Skeletal muscle tissue (tissue), 4 donors: Measurements from ENCODE around the gene CTDSP1. TPM values are rescaled to one million over a fixed set of nuclear protein-coding genes. Genes with fewer than 3 reads are reported as not detected.

Experiments used
- H3K27ac ChIP-seq: one replicate; pipeline ENCODE4 v1.7.0; 2013; ENCODE audit warnings: mild to moderate bottlenecking, low read depth, low read length, inconsistent platforms
- H3K27me3 ChIP-seq, 3 donors: one replicate each; pipeline ENCODE4 v1.7.0; 2013; ENCODE audit warnings: low read length in 3 of 3; ENCODE audit not compliant: control insufficient read depth in 3 of 3, insufficient read depth in 3 of 3
- H3K36me3 ChIP-seq, 3 donors: one replicate each; pipeline ENCODE4 v1.7.0; 2013; ENCODE audit warnings: low read length in 3 of 3; ENCODE audit not compliant: control insufficient read depth in 3 of 3, insufficient read depth in 3 of 3
- H3K4me1 ChIP-seq, 3 donors: one replicate each; pipeline ENCODE4 v1.7.0; 2013; ENCODE audit warnings: low read length in 3 of 3, mild to moderate bottlenecking in 3 of 3; ENCODE audit not compliant: control insufficient read depth in 3 of 3, insufficient read depth in 3 of 3
- H3K4me3 ChIP-seq, 3 donors: one replicate each; pipeline ENCODE4 v1.7.0; 2013; ENCODE audit warnings: low read length in 3 of 3
- H3K9ac ChIP-seq, 3 donors: one replicate each; pipeline ENCODE4 v1.7.0; 2013; ENCODE audit warnings: low read length in 3 of 3, mild to moderate bottlenecking in 3 of 3, moderate library complexity in 2 of 3, low read depth in 1 of 3
- H3K9me3 ChIP-seq, 3 donors: one replicate each; pipeline ENCODE4 v1.7.0; 2013; ENCODE audit warnings: low read length in 3 of 3; ENCODE audit not compliant: control insufficient read depth in 3 of 3
- total RNA-seq: library from RNA; depleted of rRNA; stranded (reverse); fragments of >200 nt; gene quantifications from one replicate; pipeline ENCODE4 v1.2.3, GENCODE V29; 2014
- donor health status: Osteomylitis.

CTDSP1 gene
- total RNA-seq, 1 donor from 2014 or later, result 44.4 TPM

- Histone ChIP-seq H3K9ac (peak overlapping the region; percentile 94 to 98 (median 96)), H3K36me3 (peaks cover 8 to 19% (median 15%) of the 10 kb centered on the region in 3 donors), H3K9me3 (no peaks in the 10 kb centered on the region), H3K4me1 (peaks cover 43 to 57% (median 52%) of the 10 kb centered on the region in 3 donors), H3K27me3 (no peaks in the 10 kb centered on the region), H3K27ac (peak overlapping the region; percentile 98), H3K4me3 (peak overlapping the region; percentile 81 to 95 (median 91))
Measured at GRCh38 chr2:218398437-218399390, 954 bp upstream of the CTDSP1 start.

- Histone ChIP-seq H3K36me3 (peaks cover 18 to 28% (median 22%) of the 10 kb centered on the region in 3 donors), H3K9ac (peak overlapping the region; percentile 87 to 89 (median 88)), H3K9me3 (no peaks in the 10 kb centered on the region), H3K4me1 (peaks cover 49 to 65% (median 59%) of the 10 kb centered on the region in 3 donors), H3K4me3 (peak overlapping the region; percentile 68 to 83 (median 83)), H3K27me3 (no peaks in the 10 kb centered on the region), H3K27ac (peak overlapping the region; percentile 91)
Measured at GRCh38 chr2:218400167-218400929, 680 bp downstream of the CTDSP1 start.

- no peaks in the 10 kb centered on the region for H3K9me3 ChIP-seq
- H3K4me3 ChIP-seq, result peak overlapping the region; percentile 71 to 83 (median 83)
- peak overlapping the region; percentile 44 for H3K27ac ChIP-seq
- H3K4me1 ChIP-seq, result peaks cover 52 to 68% (median 61%) of the 10 kb centered on the region in 3 donors
- H3K36me3 ChIP-seq, result peaks cover 20 to 28% (median 22%) of the 10 kb centered on the region in 3 donors
- H3K9ac ChIP-seq, result peak overlapping the region; percentile 74 to 89 (median 88)
- H3K27me3 ChIP-seq, result no peaks in the 10 kb centered on the region
Measured at GRCh38 chr2:218400930-218401881, 1.5 kb downstream of the CTDSP1 start.

- Histone ChIP-seq H3K4me1 (peaks cover 49 to 66% (median 60%) of the 10 kb centered on the region in 3 donors), H3K27me3 (no peaks in the 10 kb centered on the region), H3K9ac (peak overlapping the region in 1 of 3 donors; percentile 89)
Measured at GRCh38 chr2:218401890-218402289, 2.2 kb downstream of the CTDSP1 start.

GRCh38 chr2:218402491-218402901, 2.8 kb downstream of the CTDSP1 start:
- no peak overlapping the region for H3K4me3 ChIP-seq
- peak overlapping the region in 1 of 3 donors; percentile 40 for H3K9ac ChIP-seq
- no peaks in the 10 kb centered on the region for H3K9me3 ChIP-seq
- peaks cover 49 to 65% (median 60%) of the 10 kb centered on the region in 3 donors for H3K4me1 ChIP-seq
- H3K36me3 ChIP-seq, result peaks cover 20 to 28% (median 22%) of the 10 kb centered on the region in 3 donors
- no peak overlapping the region for H3K27ac ChIP-seq
- H3K27me3 ChIP-seq, result no peaks in the 10 kb centered on the region

More at GRCh38 chr2:218401890-218402289, 2.2 kb downstream of the CTDSP1 start:
- Histone ChIP-seq H3K36me3 (peaks cover 20 to 28% (median 22%) of the 10 kb centered on the region in 3 donors), H3K4me3 (peak overlapping the region in 2 of 3 donors; percentile 31 to 83), H3K9me3 (no peaks in the 10 kb centered on the region), H3K27ac (peak overlapping the region; percentile 44)

- peak overlapping the region in 2 of 3 donors; percentile 32 to 40 for H3K9ac ChIP-seq
- H3K4me1 ChIP-seq, result peaks cover 46 to 61% (median 55%) of the 10 kb centered on the region in 3 donors
- no peak overlapping the region for H3K27ac ChIP-seq
- no peak overlapping the region for H3K4me3 ChIP-seq
- no peaks in the 10 kb centered on the region for H3K27me3 ChIP-seq
- no peaks in the 10 kb centered on the region for H3K9me3 ChIP-seq
- peaks cover 20 to 28% (median 22%) of the 10 kb centered on the region in 3 donors for H3K36me3 ChIP-seq
Measured at GRCh38 chr2:218402911-218403411, 3.3 kb downstream of the CTDSP1 start.

GRCh38 chr2:218403810-218404209, 4.1 kb downstream of the CTDSP1 start:
- H3K9me3 ChIP-seq, result no peaks in the 10 kb centered on the region
- peaks cover 43 to 55% (median 50%) of the 10 kb centered on the region in 3 donors for H3K4me1 ChIP-seq
- no peaks in the 10 kb centered on the region for H3K27me3 ChIP-seq
- peaks cover 20 to 28% (median 22%) of the 10 kb centered on the region in 3 donors for H3K36me3 ChIP-seq
- H3K9ac ChIP-seq, result no peak overlapping the region
- no peak overlapping the region for H3K4me3 ChIP-seq
- H3K27ac ChIP-seq, result no peak overlapping the region

GRCh38 chr2:218404351-218405085, 4.8 kb downstream of the CTDSP1 start:
- Histone ChIP-seq H3K36me3 (peaks cover 20 to 28% (median 22%) of the 10 kb centered on the region in 3 donors), H3K4me3 (no peak overlapping the region), H3K27me3 (no peaks in the 10 kb centered on the region), H3K9me3 (no peaks in the 10 kb centered on the region), H3K4me1 (peaks cover 40 to 50% (median 44%) of the 10 kb centered on the region in 3 donors), H3K9ac (peak overlapping the region in 1 of 3 donors; percentile 40), H3K27ac (no peak overlapping the region)
